GM12892 (cell line): ENCODE data around the gene C7orf33. TPM values are rescaled to one million over a fixed set of nuclear protein-coding genes. Genes with fewer than 3 reads are reported as not detected.
A peak's percentile ranks its signal among the peaks of the same experiment; 100 is the strongest.
"Not testable (repeated sequence)": the region's sequence is repeated elsewhere in the genome, so short reads cannot be mapped to it uniquely, and the experiment has no call there.

Experiments
- DNase-seq: peaks from one replicate; pipeline ENCODE4 v3.0.0; 2011; ENCODE audit not compliant: insufficient read length
- FAIRE-seq: peaks from 2 replicates; lab custom pipeline; 2011; peaks lifted over from hg19 to GRCh38; lab: Jason Lieb, UNC
- POLR2A ChIP-seq: IDR thresholded peaks from 2 replicates; pipeline ENCODE4 v1.6.1; 2011; ENCODE audit warnings: low read depth, low read length, control low read depth
- POLR2AphosphoS5 ChIP-seq: IDR thresholded peaks from 2 replicates; pipeline ENCODE4 v1.6.1; 2011; ENCODE audit warnings: low read depth, low read length, control low read depth
- TAF1 ChIP-seq: IDR thresholded peaks from 2 replicates; pipeline ENCODE4 v1.6.1; 2011; ENCODE audit warnings: low read depth, mild to moderate bottlenecking, control low read depth, low read length, borderline replicate concordance
- polyA plus RNA-seq: library from polyadenylated mRNA; unstranded; fragments of >200 nt; gene quantifications from one replicate; pipeline ENCODE4 v1.2.1, GENCODE V29; 2012; ENCODE audit warnings: missing spikeins, inconsistent platforms; ENCODE audit not compliant: missing spikeins

The C7orf33 gene, protein sequence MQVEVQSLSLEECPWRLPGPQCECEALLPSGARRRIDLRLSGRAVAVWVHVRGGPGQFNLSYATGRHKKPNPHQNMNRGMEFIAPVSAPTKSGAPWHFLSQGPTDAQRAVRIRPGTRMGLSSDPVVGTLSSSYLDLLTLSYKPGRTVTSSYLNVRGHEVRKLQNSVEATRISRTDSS
- not detected for polyA plus RNA-seq

DNA sequence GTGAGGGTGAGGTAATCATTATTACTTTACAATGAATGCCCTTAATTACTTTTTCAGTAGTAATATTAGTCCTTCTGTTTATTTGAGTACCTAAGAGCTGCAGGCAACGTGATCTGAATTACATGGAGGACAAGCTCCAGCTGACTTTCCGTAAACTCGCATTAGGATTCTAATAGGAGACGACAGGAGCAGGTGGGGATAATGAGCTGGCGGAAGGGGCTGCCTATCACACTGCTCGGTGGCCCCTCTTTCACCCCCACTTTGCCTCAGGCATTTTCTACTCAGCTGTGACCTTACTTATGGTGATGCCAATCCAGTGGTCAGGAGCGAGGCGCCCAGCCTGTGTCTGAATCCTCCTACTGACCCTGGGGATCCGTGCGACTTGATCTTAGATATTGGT, at the start of gene C7orf33:
Gene C7orf33, plus strand, starts transcription at position 296 of the 400 bp plus-strand sequence. CDS start 160 bp downstream, outside the sequence.
- DNase-seq = no peak
- no peak for FAIRE-seq
- no peak for TF ChIP-seq POLR2A
- TF ChIP-seq POLR2AphosphoS5 = no peak
- no peak for TF ChIP-seq TAF1

DNA sequence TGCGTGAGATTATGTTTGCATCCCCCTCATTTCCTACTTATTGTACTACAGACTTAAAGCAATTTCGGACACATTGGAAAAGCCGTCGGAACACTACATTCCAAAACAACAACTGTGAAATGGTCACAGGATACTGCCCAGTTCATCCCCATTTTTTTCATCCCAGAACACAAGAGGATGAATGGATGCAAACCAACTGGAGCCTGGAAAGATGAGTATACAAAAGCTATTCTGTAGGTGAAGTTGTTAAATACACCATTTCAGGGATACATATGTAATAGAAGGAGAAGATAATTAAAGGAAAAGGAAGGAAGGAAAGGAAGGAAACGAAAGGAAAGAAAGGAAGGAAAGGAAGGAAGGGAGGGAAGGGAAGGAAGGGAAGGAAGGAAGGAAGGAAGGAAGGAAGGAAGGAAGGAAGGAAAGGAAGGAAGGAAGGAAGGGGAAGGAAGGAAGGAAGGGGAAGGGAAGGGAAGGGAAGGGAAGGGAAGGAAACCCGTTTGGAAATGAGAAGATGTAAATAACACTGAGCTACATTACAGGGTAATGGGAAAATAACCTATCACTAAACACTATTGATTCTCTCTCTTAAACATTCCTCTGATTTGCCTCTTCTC, 48.6 kb upstream of the C7orf33 start:
- TF ChIP-seq POLR2A (no peak), TAF1 (no peak), POLR2AphosphoS5 (no peak)
- no peak for DNase-seq
- no peak for FAIRE-seq

DNA sequence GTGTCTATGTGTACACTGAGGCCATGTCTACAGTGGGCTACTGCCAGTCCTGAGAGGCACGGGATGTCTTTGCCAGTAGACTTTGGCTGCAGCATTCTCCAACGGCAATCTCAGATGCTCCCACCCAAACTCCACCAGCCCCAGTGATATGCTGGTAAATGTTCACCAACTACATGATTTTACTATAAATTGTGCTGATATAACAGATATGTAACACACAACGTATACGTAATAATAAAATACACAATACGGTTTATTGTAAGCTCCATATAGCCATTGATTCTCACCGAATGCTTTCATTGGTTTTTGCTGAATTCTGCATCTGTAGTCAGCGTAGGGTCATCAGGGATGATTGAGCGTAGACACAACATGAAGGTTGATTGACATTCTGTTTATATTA, 47.3 kb upstream of the C7orf33 start:
- TF ChIP-seq TAF1 (no peak), POLR2A (no peak), POLR2AphosphoS5 (no peak)
- no peak for FAIRE-seq
- no peak for DNase-seq

DNA sequence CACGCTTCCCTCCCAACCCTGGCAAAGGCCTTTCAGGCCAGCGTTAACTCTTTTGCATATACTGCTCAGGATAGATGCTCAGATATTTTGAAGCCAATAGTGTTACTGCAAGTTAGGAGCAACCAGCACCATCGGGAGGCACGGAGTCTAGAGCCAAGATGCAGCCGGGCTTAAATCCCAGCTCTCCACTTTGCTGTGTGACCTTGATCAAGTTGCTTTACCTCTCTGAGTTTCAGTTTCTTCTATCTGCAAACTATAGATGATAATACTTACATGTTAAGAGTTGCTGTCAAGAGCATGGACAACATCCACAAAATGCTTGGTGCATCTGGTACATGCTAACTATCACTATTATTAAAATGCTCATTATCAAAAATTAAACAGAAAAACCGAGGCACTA, 45.4 kb upstream of the C7orf33 start:
- FAIRE-seq (no peak), DNase-seq (no peak)
- TF ChIP-seq POLR2AphosphoS5 (no peak), TAF1 (no peak), POLR2A (no peak)

DNA sequence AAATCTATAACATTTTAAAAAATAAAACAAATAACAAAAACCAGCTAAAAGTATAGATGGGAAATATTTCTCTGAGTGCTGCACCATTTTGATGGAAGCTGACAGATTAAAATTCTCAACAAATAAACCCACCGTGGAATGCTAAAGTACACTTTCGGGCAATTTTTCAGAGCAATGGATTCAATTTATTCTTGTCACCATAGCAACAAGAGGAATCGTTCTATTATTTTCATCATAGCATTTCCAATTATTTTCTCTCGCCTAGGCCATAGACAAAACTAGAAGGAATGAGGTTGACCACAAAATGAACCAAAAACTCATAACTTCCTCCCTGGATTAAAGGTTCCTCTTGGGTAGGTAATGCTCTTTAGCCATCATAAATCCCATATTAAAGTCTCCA, 44.6 kb upstream of the C7orf33 start:
- FAIRE-seq (no peak), DNase-seq (no peak)
- TF ChIP-seq POLR2A = no peak
- no peak for TF ChIP-seq POLR2AphosphoS5
- no peak for TF ChIP-seq TAF1

DNA sequence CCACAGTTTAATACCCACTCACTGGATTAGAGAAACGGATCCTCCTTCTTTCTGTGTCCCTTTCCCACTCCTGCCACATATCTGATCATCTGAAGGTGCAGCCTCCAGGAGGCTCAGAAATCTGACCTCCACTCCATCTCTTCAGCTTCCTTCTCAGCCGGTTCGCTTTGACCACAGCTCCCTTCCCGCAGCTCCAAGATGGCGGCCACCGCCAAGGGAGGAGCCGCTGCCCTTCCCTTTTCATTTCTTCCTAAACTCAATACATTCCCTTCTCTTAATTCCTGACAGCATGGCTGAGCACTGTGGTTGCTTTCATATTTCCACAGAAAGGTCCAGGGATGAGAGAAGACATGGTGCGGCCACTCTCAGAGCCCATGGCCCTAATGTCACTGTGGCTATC, 43.7 kb upstream of the C7orf33 start:
- FAIRE-seq (no peak), DNase-seq (no peak)
- TF ChIP-seq POLR2AphosphoS5 (no peak), TAF1 (no peak), POLR2A (no peak)

DNA sequence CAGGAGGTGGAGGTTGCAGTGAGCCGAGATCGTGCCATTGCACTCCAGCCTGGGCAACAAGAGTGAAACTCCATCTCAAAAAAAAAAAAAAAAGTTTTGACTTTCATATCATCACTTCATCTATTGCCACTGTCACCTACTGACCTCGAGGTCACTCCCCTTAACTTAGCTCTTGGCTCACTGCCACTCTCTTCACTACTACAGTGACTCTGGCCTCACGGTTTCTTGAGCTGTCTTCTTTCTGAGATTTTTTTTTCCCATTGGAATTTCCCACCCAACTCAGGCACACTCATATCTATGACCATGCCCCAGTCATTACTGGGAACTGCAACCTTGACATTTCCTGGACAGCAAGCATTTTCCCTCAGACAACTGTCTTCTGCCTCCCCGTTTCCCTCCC, 42.6 kb upstream of the C7orf33 start:
- FAIRE-seq (no peak), DNase-seq (no peak)

DNA sequence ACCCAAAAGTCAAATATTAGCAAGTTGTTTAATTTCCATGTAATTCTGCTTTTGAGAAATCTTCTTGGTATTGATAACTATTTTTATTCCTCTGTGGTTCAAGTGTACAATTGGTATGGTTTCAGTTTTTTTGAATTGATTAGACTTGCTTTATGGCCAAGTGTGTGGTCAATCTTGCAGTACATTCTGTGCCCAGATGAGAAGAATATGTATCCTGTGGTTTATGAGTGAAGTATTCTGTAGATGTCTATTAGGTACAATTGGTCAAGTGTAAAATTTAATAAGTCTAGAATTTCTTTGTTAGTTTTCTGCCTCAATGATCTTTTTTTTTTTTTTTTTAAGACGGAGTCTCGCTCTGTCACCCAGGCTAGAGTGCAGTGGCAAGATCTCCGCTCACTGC, 36.6 kb upstream of the C7orf33 start:
- FAIRE-seq = no peak

More for the DNA sequence above, 42.6 kb upstream of the C7orf33 start:
- TF ChIP-seq TAF1 (no peak), POLR2A (no peak), POLR2AphosphoS5 (no peak)

DNA sequence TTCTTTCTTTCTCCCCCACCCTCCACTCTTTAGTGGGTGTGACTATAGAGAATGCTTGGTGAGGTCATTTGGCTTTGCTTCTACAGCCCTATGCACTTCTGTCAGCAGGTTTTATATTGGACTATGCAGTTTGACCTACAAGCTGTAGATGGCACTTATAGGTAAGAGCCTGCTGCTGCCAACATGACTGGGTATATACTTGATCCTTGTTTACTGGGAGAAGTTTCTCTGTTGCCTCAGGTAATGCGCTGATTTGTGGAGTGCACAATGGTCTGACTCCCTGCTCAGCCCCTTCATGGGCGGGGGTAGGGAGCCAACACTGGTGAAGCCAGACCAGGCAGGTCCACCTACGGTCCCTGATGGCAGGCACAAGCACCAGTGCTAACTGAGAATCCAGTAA, 33.7 kb upstream of the C7orf33 start:
- DNase-seq = no peak
- FAIRE-seq = no peak
- no peak for TF ChIP-seq POLR2AphosphoS5
- TF ChIP-seq TAF1 = no peak
- no peak for TF ChIP-seq POLR2A

More for the DNA sequence above, 36.6 kb upstream of the C7orf33 start:
- no peak for DNase-seq
- TF ChIP-seq TAF1 (no peak), POLR2A (no peak), POLR2AphosphoS5 (no peak)

DNA sequence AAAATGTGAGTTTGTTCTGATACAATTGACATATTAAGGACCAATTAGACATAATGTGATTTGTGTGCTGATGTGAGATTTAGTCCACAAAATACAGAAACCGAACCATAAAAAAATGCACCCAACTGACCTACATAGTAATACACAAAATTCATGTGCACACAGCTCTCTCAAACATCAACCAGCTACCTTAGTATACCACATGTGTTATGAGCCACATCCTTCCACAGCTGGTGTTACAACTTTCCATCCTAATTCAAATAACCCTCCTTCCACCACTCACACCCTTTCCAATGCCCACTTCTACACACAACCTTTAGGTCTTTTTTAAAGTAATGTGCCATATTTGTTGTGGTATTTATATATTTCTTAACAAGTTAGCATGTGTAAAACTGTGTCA, 31.7 kb upstream of the C7orf33 start:
- DNase-seq (no peak), FAIRE-seq (no peak)
- TF ChIP-seq POLR2A (no peak), POLR2AphosphoS5 (no peak), TAF1 (no peak)

DNA sequence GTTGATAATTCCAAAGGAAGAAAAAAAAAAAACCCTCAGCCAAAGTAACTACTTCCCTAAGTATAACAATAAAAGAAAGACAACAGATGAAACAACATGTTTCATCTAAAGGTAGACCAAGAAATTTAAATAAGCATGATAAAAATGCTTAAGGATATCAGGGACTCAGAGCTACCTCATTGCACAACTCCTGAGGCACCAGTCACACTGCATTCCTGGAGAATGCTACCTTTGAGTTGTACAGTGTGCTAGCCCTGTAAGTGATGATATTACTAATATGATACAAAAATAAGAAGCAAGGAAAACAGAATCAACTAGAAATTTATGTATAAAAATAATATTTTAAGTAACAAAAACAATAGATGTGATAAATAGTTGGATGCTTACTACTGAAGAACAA, 29.5 kb upstream of the C7orf33 start:
- no peak for DNase-seq
- FAIRE-seq = no peak
- no peak for TF ChIP-seq POLR2A
- TF ChIP-seq POLR2AphosphoS5 = no peak
- no peak for TF ChIP-seq TAF1

DNA sequence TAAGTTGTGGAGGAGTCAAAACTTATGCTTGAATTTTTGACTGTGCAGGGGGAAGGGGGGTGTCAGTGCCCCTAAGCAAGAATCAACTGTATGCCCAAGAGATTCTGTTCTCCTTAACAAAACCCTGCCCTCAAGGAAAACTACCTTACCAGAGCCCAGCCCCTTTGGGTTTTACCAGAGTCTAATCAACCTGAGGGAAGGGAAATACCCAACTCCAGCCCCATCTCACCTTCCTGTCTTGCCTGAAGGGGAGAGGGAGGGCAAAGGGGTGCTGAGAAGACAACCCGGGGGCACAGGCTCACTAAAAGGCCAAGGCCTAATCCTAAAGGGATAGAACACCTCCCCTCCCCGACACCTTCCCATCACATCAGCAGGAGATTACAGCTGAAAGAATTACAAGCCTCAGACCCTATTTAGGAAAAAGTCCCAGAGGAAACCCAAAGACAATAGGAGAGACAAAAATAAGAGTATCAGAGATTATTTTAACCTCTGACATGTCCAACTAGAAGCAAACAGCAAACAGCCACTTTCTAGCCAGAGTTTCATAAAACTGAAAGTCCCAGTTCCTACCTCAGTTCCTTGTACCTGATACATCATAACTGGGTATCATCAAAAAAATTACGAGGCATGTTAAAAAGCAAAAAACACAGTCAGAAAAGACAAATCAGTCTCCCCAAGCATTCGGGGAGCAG, 26.8 kb upstream of the C7orf33 start:
- FAIRE-seq (peak; percentile 85), DNase-seq (no peak)
- TF ChIP-seq TAF1 (no peak), POLR2AphosphoS5 (no peak), POLR2A (no peak)

DNA sequence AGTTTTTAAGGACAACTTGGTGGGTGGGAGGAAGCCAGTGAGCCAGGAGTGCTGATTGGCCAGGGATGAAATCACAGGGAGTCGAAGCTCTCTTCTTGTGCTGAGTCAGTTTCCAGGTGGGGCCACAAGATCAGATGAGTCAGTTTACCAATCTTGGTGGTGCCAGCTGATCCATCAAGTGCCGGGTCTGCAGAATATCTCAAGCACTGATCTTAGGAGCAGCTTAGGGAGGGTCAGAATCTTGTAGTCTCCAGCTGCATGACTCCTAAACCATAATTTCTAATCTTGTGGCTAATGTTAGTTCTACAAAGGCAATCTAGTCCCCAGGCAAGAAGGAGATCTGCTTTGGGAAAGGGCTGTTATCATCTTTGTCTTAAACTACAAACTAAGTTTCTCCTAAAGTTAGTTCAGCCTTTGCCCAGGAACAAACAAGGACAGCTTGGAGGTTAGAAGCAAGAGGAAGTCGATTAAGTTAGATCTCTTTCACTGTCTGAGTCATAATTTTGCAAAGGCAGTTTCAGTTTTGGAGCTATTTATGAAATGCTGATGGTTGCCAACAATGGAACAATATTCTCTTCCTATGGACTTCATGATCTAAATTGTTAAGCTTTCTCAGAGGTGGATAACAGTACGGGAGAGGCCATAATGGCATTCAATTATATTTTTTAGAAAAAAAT, 26.2 kb upstream of the C7orf33 start:
- FAIRE-seq = peak; percentile 96
- not testable (repeated sequence) for DNase-seq
